Measurements from ENCODE around the gene UNC13C. TPM values are rescaled to one million over a fixed set of nuclear protein-coding genes. Genes with fewer than 3 reads are reported as not detected.

The UNC13C gene
- total RNA-seq, 1 donor from 2014 or later: not detected

DNA sequence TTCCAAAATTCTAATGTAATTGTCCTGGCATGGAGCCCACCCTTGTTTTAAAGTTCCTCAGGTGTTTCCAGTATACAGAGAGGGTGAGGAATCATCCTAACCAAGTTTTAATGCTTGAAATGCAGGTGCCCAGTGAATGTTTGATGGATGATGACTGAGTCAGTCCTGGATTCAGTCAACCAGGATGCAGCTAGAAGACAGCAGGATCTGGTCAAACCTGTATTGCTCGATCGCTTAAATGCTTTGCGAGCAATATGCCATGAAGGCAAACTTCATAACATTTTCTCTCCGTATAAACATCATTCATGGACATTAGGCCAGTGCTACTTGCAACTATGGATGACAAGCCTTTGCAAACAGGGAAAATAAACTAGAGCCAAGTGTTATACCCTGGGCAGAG, 627.3 kb downstream of the UNC13C start:
- Mint-ChIP-seq H3K36me3 (ENCODE audit: low read depth) (no peaks in the 10 kb centered on the region), H3K4me1 (no peaks in the 10 kb centered on the region), H3K9me3 (no peaks in the 10 kb centered on the region), H3K27me3 (no peaks in the 10 kb centered on the region), H3K4me3 (no peak overlapping the region), H3K27ac (no peak overlapping the region)
- TF ChIP-seq, protein P1, sequence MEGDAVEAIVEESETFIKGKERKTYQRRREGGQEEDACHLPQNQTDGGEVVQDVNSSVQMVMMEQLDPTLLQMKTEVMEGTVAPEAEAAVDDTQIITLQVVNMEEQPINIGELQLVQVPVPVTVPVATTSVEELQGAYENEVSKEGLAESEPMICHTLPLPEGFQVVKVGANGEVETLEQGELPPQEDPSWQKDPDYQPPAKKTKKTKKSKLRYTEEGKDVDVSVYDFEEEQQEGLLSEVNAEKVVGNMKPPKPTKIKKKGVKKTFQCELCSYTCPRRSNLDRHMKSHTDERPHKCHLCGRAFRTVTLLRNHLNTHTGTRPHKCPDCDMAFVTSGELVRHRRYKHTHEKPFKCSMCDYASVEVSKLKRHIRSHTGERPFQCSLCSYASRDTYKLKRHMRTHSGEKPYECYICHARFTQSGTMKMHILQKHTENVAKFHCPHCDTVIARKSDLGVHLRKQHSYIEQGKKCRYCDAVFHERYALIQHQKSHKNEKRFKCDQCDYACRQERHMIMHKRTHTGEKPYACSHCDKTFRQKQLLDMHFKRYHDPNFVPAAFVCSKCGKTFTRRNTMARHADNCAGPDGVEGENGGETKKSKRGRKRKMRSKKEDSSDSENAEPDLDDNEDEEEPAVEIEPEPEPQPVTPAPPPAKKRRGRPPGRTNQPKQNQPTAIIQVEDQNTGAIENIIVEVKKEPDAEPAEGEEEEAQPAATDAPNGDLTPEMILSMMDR (IDR thresholded peaks at IDR 0.05): no peak
- intact Hi-C loops (cut with micrococcal nuclease): no loop called here
- CTCF ChIA-PET: no interaction called here
- POLR2A ChIA-PET: no interaction called here
- DNase-seq: no peak
- ATAC-seq (ENCODE audit: low read depth): no peak

DNA sequence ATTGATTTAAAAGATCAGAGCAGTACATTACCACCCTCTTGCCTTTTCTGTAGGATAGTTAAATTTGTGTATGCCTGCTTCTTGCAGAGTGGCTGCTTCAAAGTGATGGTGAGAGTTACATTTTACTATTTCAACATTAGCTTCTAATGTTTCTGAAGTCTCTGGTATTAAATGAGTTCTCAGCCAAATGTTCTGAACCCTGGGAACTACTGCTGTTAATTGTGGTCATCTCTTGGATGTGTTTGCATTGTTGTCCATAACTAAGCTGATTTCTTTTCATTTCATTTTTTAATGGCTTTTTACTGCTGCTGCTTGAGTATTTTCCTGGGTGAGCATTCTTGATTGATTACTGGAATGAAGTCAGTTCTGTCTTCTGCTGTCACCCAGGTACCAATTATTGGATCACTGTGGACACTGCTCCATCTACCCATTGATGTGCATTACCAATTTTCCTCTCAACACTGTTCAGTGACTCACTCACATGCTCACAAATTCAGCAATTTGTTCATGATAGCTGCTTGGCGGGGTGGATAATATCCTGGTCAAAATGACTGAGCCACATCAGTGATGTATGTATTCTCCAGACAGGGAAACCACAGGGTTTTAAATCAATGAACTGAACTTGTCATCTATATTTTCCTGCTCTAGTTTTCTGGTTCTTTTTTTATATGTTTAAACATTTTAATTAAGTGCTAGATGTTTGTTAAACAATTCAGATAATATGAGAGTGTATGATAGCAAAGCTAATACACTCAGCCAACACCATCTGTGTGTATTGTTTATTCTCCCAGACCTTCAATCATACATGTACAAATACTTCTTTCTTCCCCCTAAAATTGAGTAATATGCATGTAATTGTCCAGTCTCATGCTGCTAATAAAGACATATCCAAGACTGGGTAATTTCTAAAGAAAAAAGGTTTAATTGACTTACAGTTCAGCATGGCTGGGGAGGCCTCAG, 630.9 kb downstream of the UNC13C start:
- intact Hi-C loops (cut with micrococcal nuclease): no loop called here
- CTCF ChIA-PET: no interaction called here
- H3K4me1 Mint-ChIP-seq: no peaks in the 10 kb centered on the region
- no peak overlapping the region for H3K4me3 Mint-ChIP-seq
- no peaks in the 10 kb centered on the region for H3K9me3 Mint-ChIP-seq
- no peaks in the 10 kb centered on the region for H3K27me3 Mint-ChIP-seq
- no peak for ATAC-seq (ENCODE audit: low read depth)
- DNase-seq: no peak
- POLR2A ChIA-PET: no interaction called here
- TF ChIP-seq, protein P1 (IDR thresholded peaks at IDR 0.05): no peak
- H3K36me3 Mint-ChIP-seq (ENCODE audit: low read depth): no peaks in the 10 kb centered on the region
- no peak overlapping the region for H3K27ac Mint-ChIP-seq

DNA sequence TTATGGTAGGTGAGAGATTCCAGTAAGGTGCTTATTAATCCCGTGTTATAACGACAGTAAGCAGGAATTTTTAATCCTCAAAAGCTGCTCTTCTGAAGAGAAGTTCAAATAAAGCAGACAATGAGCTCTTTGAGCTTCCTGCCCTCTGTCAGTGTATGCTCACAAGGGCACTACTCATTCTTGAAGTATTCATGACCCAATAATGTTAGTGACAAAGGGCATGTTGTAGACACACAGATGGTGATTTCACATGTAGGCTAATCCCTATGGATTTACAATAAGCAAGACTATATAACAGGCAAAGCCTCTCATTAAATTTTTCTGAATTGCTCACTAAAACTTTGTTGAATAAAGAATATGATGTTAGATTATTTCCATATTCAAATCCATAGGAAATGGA, 639.9 kb downstream of the UNC13C start:
- no peaks in the 10 kb centered on the region for H3K4me1 Mint-ChIP-seq
- intact Hi-C loops (cut with micrococcal nuclease): no loop called here
- POLR2A ChIA-PET: no interaction called here
- H3K9me3 Mint-ChIP-seq: no peaks in the 10 kb centered on the region
- no peak for DNase-seq
- CTCF ChIA-PET: no interaction called here
- no peak for ATAC-seq (ENCODE audit: low read depth)
- H3K36me3 Mint-ChIP-seq (ENCODE audit: low read depth): no peaks in the 10 kb centered on the region
- H3K4me3 Mint-ChIP-seq: no peak overlapping the region
- H3K27ac Mint-ChIP-seq: no peak overlapping the region
- TF ChIP-seq, protein P1 (IDR thresholded peaks at IDR 0.05): no peak
- no peaks in the 10 kb centered on the region for H3K27me3 Mint-ChIP-seq

DNA sequence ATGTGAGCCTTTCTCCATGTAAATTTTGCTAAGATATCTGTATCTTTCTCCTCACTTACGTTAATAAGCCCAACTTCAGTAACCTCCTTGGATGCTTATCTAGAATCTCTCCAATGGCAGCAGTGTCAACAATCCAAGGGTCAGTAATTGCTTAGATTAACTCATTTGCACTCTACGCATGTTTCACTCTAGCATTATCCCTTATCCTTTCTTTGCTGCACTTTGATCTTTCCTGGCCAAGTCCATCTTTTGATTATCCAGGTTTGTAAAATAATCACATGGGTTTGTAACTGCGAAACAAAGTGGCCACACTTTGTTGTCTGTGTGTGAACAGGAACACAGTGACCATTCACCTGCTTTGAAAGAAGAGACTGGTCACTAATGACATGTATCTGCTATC, 640.9 kb downstream of the UNC13C start:
- Mint-ChIP-seq H3K9me3 (no peaks in the 10 kb centered on the region), H3K27me3 (no peaks in the 10 kb centered on the region), H3K4me1 (no peaks in the 10 kb centered on the region), H3K4me3 (no peak overlapping the region), H3K27ac (no peak overlapping the region), H3K36me3 (ENCODE audit: low read depth) (no peaks in the 10 kb centered on the region)
- POLR2A ChIA-PET: no interaction called here
- DNase-seq: no peak
- ATAC-seq (ENCODE audit: low read depth): no peak
- TF ChIP-seq, protein P1 (IDR thresholded peaks at IDR 0.05): no peak
- CTCF ChIA-PET: no interaction called here
- intact Hi-C loops (cut with micrococcal nuclease): no loop called here

DNA sequence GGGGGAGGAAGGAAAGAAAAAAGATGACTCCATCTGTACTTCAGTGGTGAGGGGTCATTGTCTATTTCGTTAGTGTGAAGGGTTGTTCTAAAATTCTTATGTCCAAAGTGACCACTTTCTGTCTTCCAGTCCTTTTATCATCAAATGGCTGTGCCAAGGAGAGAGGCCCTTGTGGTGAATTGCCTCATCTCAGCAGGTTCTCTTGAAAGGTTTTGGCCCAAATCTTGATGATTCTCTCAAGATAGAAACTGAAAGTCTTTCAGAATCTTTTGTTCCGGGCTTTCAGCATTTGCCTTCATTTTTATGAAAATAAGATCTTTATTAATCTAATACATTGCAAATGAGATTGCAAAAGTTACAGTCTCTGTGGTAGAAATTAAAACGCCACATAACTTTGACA, 642.7 kb downstream of the UNC13C start:
- H3K27me3 Mint-ChIP-seq: no peaks in the 10 kb centered on the region
- H3K9me3 Mint-ChIP-seq: no peaks in the 10 kb centered on the region
- DNase-seq: no peak
- CTCF ChIA-PET: no interaction called here
- POLR2A ChIA-PET: no interaction called here
- no peaks in the 10 kb centered on the region for H3K36me3 Mint-ChIP-seq (ENCODE audit: low read depth)
- no peak for ATAC-seq (ENCODE audit: low read depth)
- intact Hi-C loops (cut with micrococcal nuclease): no loop called here
- no peak overlapping the region for H3K27ac Mint-ChIP-seq
- H3K4me1 Mint-ChIP-seq: no peaks in the 10 kb centered on the region
- TF ChIP-seq, protein P1 (IDR thresholded peaks at IDR 0.05): no peak
- no peak overlapping the region for H3K4me3 Mint-ChIP-seq

Measured in activated B cell treated with CpG ODN at 0.5 μM for 24 hours (primary cell).